Measurements from ENCODE around the gene CYTH2. TPM values are rescaled to one million over a fixed set of nuclear protein-coding genes. Genes with fewer than 3 reads are reported as not detected.

Gene CYTH2
- total RNA-seq, 2 donors from 2014 or later: 76.1 to 94.2 TPM

- Histone ChIP-seq H3K27ac (no peak within 1 kb of the TSS), H3K4me3 (no peak within 1 kb of the TSS), H3K36me3 (replicated peaks in 1 of 2; ENCODE audit: insufficient read depth in 1 of 2, low read depth in 2 of 2) (peaks cover 14 to 22% of the 10 kb centered on the region in 2 donors), H3K27me3 (no peaks in the 10 kb centered on the region), H3K4me1 (no peaks in the 10 kb centered on the region), H3K9me3 (no peaks in the 10 kb centered on the region)
- ATAC-seq (no peak), DNase-seq (no peak)
- WGBS, 2 donors: 79 to 85% methylated on average over 8 to 16 of the region's 16 CpGs
- TF ChIP-seq CTCF (IDR thresholded peaks at IDR 0.05) (no peak), POLR2A (IDR thresholded peaks at IDR 0.05) (no peak)
- intact Hi-C loops (cut with DNase I): no loop called here
These were observed 13.8 kb upstream of the CYTH2 start, which contains the start of gene KCNJ14 for GRCh38 chr19:48455171-48455907. KCNJ14 (plus strand) TSS chr19:48455574; CDS start chr19:48461725, 6,151 bp downstream.

- WGBS, 2 donors: 88 to 94% methylated on average over 5 to 11 of the region's 11 CpGs
- Histone ChIP-seq H3K4me1 (no peaks in the 10 kb centered on the region), H3K27me3 (no peaks in the 10 kb centered on the region), H3K9me3 (no peaks in the 10 kb centered on the region), H3K4me3 (no peak overlapping the region), H3K36me3 (replicated peaks in 1 of 2; ENCODE audit: insufficient read depth in 1 of 2, low read depth in 2 of 2) (peaks cover 10 to 17% of the 10 kb centered on the region in 2 donors), H3K27ac (no peak overlapping the region)
- TF ChIP-seq CTCF (IDR thresholded peaks at IDR 0.05) (no peak), POLR2A (IDR thresholded peaks at IDR 0.05) (no peak)
- DNase-seq (no peak), ATAC-seq (no peak)
- intact Hi-C loops (cut with DNase I): no loop called here
These were observed 13.1 kb upstream of the CYTH2 start for GRCh38 chr19:48455908-48456562.

- H3K36me3 ChIP-seq (replicated peaks in 1 of 2; ENCODE audit: insufficient read depth in 1 of 2, low read depth in 2 of 2): peaks cover 10 to 11% of the 10 kb centered on the region in 2 donors
- TF ChIP-seq CTCF (IDR thresholded peaks at IDR 0.05) (no peak), POLR2A (IDR thresholded peaks at IDR 0.05) (no peak)
- H3K27me3 ChIP-seq: no peaks in the 10 kb centered on the region
- intact Hi-C loops (cut with DNase I): no loop called here
- H3K4me1 ChIP-seq: no peaks in the 10 kb centered on the region
- no peak overlapping the region for H3K4me3 ChIP-seq
- DNase-seq (no peak), ATAC-seq (no peak)
- 99 to 100% methylated on average over 4 of the region's 4 CpGs for WGBS, 2 donors
- no peak overlapping the region for H3K27ac ChIP-seq
- H3K9me3 ChIP-seq: no peaks in the 10 kb centered on the region
These were observed 12.3 kb upstream of the CYTH2 start for GRCh38 chr19:48456864-48457263.

- H3K4me1 ChIP-seq: no peaks in the 10 kb centered on the region
- no peak overlapping the region for H3K4me3 ChIP-seq
- intact Hi-C loops (cut with DNase I): no loop called here
- 91 to 92% methylated on average over 2 of the region's 2 CpGs for WGBS, 2 donors
- no peaks in the 10 kb centered on the region for H3K27me3 ChIP-seq
- H3K27ac ChIP-seq: no peak overlapping the region
- ATAC-seq (no peak), DNase-seq (no peak)
- TF ChIP-seq POLR2A (IDR thresholded peaks at IDR 0.05) (no peak), CTCF (IDR thresholded peaks at IDR 0.05) (no peak)
- no peaks in the 10 kb centered on the region for H3K9me3 ChIP-seq
- H3K36me3 ChIP-seq (replicated peaks in 1 of 2; ENCODE audit: insufficient read depth in 1 of 2, low read depth in 2 of 2): peaks cover 5 to 7% of the 10 kb centered on the region in 2 donors
These were observed 11.2 kb upstream of the CYTH2 start for GRCh38 chr19:48458016-48458415.
